IMR-90 (cell line): ENCODE data around the gene TP53BP2.

Source experiments
- BHLHE40 ChIP-seq: fragments of 150-350 bp; IDR thresholded peaks from 2 replicates; pipeline ENCODE4 v1.6.1; 2016; ENCODE audit warnings: mild to moderate bottlenecking, low read depth, low read length
- RAD21 ChIP-seq: IDR thresholded peaks from 2 replicates; pipeline ENCODE4 v1.6.1; 2012; ENCODE audit warnings: low read length, improper control_type of control experiment
- TF ChIP-seq, protein P1 (sequence below): conservative IDR thresholded peaks from 2 replicates; pipeline ENCODE4 v1.5.1; 2012; ENCODE audit warnings: mild to moderate bottlenecking, low read depth, low read length, improper control_type of control experiment

GRCh38 chr1:223824287-223824686, 21.5 kb downstream of the TP53BP2 start:
- TF ChIP-seq, protein P1, sequence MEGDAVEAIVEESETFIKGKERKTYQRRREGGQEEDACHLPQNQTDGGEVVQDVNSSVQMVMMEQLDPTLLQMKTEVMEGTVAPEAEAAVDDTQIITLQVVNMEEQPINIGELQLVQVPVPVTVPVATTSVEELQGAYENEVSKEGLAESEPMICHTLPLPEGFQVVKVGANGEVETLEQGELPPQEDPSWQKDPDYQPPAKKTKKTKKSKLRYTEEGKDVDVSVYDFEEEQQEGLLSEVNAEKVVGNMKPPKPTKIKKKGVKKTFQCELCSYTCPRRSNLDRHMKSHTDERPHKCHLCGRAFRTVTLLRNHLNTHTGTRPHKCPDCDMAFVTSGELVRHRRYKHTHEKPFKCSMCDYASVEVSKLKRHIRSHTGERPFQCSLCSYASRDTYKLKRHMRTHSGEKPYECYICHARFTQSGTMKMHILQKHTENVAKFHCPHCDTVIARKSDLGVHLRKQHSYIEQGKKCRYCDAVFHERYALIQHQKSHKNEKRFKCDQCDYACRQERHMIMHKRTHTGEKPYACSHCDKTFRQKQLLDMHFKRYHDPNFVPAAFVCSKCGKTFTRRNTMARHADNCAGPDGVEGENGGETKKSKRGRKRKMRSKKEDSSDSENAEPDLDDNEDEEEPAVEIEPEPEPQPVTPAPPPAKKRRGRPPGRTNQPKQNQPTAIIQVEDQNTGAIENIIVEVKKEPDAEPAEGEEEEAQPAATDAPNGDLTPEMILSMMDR, result no peak
- TF ChIP-seq RAD21 (no peak), BHLHE40 (no peak)
